Astrocyte of the spinal cord (primary cell): ENCODE data around the gene FGF3.

ENCODE experiments used
- DNase-seq: peaks from one replicate; pipeline ENCODE4 v3.0.0; 2011; ENCODE audit warnings: low read depth, low spot score
- H3K4me3 ChIP-seq: 2 replicates; pipeline ENCODE4 v1.5.1; 2011; ENCODE audit warnings: low read depth, mild to moderate bottlenecking, low read length, moderate library complexity
- CTCF ChIP-seq: IDR thresholded peaks from 2 replicates; pipeline ENCODE4 v1.5.1; 2012; ENCODE audit warnings: low read depth, mild to moderate bottlenecking, low read length, inconsistent platforms
- in situ Hi-C: cut with HindIII; loops from 2 replicates; pipeline ENCODE4 v1.10.0; 2017; ENCODE audit warnings: low sequenced_read_pairs

The FGF3 gene

DNA sequence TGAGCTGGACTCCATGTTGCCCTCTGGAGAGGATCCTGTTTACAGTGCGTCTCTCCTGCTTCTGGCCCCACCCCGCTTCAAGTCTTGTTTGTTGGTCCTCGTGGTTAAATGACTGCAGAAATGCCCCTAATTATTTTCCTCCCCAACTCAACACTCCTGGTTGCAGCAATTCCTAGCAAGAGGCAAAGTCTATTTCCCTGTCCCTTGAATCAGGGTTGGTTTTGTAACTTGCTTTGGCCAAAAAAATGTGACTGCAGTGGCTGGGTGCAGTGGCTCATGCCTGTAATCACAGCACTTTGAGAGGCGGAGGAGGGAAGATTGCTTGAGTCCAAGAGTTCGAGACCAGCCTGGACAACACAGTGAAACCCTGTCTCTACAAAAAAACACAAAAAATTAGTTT, 41.0 kb upstream of the FGF3 start:
- H3K4me3 ChIP-seq = no peak overlapping the region
- DNase-seq = no peak
- no peak for TF ChIP-seq CTCF
- in situ Hi-C loops = no loop called here

DNA sequence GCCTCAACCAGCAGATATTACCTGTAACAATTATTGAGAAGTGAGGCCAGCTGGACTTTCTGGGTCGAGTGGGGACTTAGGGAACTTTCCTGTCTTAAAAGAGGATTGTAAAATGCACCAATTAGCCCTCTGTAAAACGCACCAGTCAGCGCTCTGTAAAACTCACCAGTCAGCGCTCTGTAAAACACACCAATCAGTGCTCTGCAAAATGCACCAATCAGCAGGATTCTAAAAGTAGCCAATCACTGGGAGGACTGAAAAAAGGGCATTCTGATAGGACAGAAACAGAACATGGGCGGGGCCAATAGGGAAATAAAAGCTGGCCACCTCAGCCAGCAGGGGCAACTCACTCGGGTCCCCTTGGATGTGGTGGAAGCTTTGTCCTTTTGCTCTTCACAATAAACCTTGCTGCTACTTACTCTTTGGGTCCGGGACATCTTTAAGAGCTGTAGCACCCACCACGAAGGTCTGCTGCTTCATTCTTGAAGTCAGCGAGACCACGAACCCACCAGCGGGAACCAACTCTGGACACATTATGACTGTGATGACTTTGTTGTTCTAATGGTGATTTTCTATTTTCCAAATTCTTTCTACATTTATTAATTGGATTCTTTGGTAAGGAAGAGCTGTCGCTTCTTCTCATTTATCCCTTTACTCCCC, 40.2 kb upstream of the FGF3 start:
- no peak for TF ChIP-seq CTCF
- no peak for DNase-seq
- in situ Hi-C loops = no loop called here
- no peak overlapping the region for H3K4me3 ChIP-seq

GRCh38 chr11:69855421-69855820, 36.2 kb upstream of the FGF3 start:
- in situ Hi-C loops = no loop called here
- no peak overlapping the region for H3K4me3 ChIP-seq
- TF ChIP-seq CTCF = no peak
- no peak for DNase-seq

DNA sequence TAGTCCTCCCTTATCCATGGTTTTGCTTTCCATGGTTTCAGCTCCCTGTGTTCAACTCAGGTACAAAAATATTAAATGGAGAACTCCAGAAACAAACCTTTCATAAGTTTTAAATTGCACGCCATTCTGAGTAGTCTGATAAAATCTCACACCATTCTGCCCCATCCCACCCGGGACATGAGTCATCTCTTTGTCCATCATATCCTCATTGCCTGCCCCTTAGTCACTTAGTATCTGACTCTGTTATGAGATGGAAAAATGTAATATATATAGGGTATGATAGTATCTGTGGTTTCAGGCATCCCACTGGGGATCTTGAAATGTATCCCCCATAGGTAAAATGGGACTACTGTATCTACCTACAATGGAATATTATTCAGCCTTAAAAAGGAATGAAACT, 35.5 kb upstream of the FGF3 start:
- in situ Hi-C loops = no loop called here

GRCh38 chr11:69852056-69852455, 32.8 kb upstream of the FGF3 start:
- H3K4me3 ChIP-seq = no peak overlapping the region
- in situ Hi-C loops = no loop called here
- TF ChIP-seq CTCF = no peak
- no peak for DNase-seq

More for the DNA sequence above, 35.5 kb upstream of the FGF3 start:
- no peak for DNase-seq
- no peak for TF ChIP-seq CTCF
- no peak overlapping the region for H3K4me3 ChIP-seq

GRCh38 chr11:69848201-69848600, 29.0 kb upstream of the FGF3 start:
- no peak for DNase-seq
- in situ Hi-C loops = no loop called here
- no peak overlapping the region for H3K4me3 ChIP-seq
- no peak for TF ChIP-seq CTCF
